GM18498 (cell line): ENCODE data around the gene CNGA2.

ENCODE experiments used
- ATAC-seq: cut with Tn5 transposase; IDR thresholded peaks from one replicate; pipeline ENCODE4 v1.9.1; 2021; ENCODE audit warnings: mild to moderate bottlenecking, moderate library complexity; ENCODE audit not compliant: unreplicated experiment

Gene CNGA2

GRCh38 chrX:151711154-151711553 lies 23.4 kb upstream of the CNGA2 start:
- ATAC-seq = no peak

GRCh38 chrX:151711787-151712186 lies 22.8 kb upstream of the CNGA2 start:
- ATAC-seq = no peak

GRCh38 chrX:151712253-151712652 lies 22.3 kb upstream of the CNGA2 start:
- ATAC-seq = no peak

- ATAC-seq = no peak
Observed at GRCh38 chrX:151713849-151714248, 20.7 kb upstream of the CNGA2 start.

GRCh38 chrX:151714362-151714761 lies 20.2 kb upstream of the CNGA2 start:
- ATAC-seq = no peak

- ATAC-seq = no peak
Observed at GRCh38 chrX:151715752-151716151, 18.8 kb upstream of the CNGA2 start, which contains the start of gene FATE1. FATE1 (plus strand) TSS chrX:151716035; CDS start chrX:151716120, 85 bp downstream.

GRCh38 chrX:151722241-151722846 lies 12.2 kb upstream of the CNGA2 start:
- no peak for ATAC-seq

- no peak for ATAC-seq
Observed at GRCh38 chrX:151723156-151723760, 11.3 kb upstream of the CNGA2 start.

- ATAC-seq = no peak
Observed at GRCh38 chrX:151724563-151725337, 9.8 kb upstream of the CNGA2 start.

- ATAC-seq = no peak
Observed at GRCh38 chrX:151725338-151725614, 9.3 kb upstream of the CNGA2 start.

GRCh38 chrX:151726751-151727150 lies 7.8 kb upstream of the CNGA2 start:
- ATAC-seq = no peak

GRCh38 chrX:151727346-151727745 lies 7.2 kb upstream of the CNGA2 start:
- no peak for ATAC-seq

- no peak for ATAC-seq
Observed at GRCh38 chrX:151729056-151729725, 5.4 kb upstream of the CNGA2 start.

- no peak for ATAC-seq
Observed at GRCh38 chrX:151735219-151735618, 673 bp downstream of the CNGA2 start.

- no peak for ATAC-seq
Observed at GRCh38 chrX:151736685-151737084, 2.1 kb downstream of the CNGA2 start.

GRCh38 chrX:151737494-151737893 lies 2.9 kb downstream of the CNGA2 start:
- no peak for ATAC-seq

- no peak for ATAC-seq
Observed at GRCh38 chrX:151738751-151739150, 4.2 kb downstream of the CNGA2 start.

GRCh38 chrX:151741606-151742005 lies 7.1 kb downstream of the CNGA2 start:
- no peak for ATAC-seq

- ATAC-seq = no peak
Observed at GRCh38 chrX:151742311-151742710, 7.8 kb downstream of the CNGA2 start.

- no peak for ATAC-seq
Observed at GRCh38 chrX:151743651-151744470, 9.3 kb downstream of the CNGA2 start.

GRCh38 chrX:151745651-151746050 lies 11.1 kb downstream of the CNGA2 start:
- ATAC-seq = no peak
